Hematopoietic multipotent progenitor cell (in vitro differentiated cells): ENCODE results near the gene GRIA3. TPM values are rescaled to one million over a fixed set of nuclear protein-coding genes. Genes with fewer than 3 reads are reported as not detected.
A peak's percentile ranks its signal among the peaks of the same experiment; 100 is the strongest.
"Not testable (repeated sequence)": the region's sequence is repeated elsewhere in the genome, so short reads cannot be mapped to it uniquely, and the experiment has no call there.

Experiments
- DNase-seq, 3 donors: peaks; one replicate each; pipeline ENCODE4 v3.0.0-alpha.2; 2011 to 2015; ENCODE audit warnings: low read depth in 2 of 3, low spot score in 2 of 3
- total RNA-seq: library from RNA; depleted of rRNA; stranded (reverse); fragments of >200 nt; gene quantifications from one replicate; pipeline ENCODE4 v1.2.3, GENCODE V29; 2012

GRIA3 gene
- total RNA-seq, 1 donor, result not detected

- no peak for DNase-seq
These were observed 154.0 kb downstream of the GRIA3 start for GRCh38 chrX:123337886-123338639.

DNA sequence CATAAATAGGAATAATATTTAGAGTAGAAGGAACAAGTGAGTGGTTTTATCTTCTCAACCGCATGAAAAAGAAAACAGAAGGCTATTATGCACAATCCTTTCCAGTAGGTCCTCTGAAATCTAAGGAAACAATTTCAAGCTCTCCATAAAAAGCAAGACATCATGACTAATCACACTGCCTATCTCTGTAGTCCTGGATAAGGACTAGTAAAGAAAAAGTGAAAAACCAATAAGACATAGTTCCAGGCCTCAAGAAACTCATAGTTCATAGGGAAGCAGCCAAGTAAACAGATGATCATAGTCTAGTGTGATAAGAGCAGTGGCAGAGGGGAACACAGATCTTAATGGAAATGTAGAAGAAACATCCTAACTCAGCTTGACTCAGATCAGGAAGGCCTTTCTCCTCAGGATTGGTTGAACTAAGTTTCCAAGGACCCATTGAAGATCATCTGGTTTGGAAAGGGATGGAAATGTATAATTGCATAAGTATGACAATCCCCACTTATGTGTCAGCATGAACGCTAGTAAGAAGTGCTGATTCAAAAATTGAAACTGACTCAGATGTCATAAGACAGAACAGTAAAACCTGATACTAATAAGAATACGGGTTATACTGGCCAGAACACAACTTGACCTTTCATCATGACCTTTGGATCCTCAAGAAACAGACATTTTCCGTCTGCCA, 155.3 kb downstream of the GRIA3 start:
- no peak for DNase-seq

DNA sequence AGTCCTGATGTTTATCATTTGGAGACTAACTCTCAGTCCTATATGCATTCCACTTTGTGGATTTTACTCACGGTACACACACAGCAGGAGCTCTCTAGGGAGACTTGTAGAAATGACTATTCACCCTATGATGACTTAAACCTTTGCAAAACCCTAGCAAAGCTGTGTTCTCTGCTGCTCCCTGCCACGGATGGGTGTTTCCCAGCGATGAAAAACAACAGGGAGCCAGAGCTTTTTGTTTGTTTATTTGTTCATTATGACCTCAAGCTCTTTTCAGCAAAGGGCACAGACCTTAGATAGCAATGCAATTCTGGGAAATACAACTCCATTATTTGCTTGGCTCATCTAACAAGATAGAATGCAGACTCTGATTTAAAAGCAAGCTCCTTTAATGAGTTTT, 156.6 kb downstream of the GRIA3 start:
- no peak for DNase-seq

GRCh38 chrX:123348468-123348867, 164.4 kb downstream of the GRIA3 start:
- no peak for DNase-seq

- DNase-seq, result no peak
These were observed 166.1 kb downstream of the GRIA3 start for GRCh38 chrX:123350226-123350625.

DNA sequence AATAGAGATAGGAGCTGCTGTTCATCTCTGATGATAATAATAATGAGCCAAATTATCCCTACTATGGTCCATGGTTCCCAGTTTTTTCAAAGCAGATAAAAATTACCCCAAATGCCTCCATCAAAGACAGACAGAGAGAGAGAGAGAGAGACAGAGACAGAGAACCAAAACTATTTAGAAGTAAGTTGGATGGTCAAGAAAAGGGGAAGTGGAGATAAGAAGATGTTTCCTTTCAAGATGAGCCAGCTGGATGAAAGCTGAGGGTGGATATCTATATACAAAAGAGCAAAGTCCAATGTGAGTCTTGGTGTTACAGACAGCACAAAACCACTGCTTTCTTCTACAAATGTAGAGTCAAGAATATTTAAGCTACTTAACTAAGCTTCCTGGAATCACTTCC, 173.9 kb downstream of the GRIA3 start:
- peak in 2 of 3 donors; percentile 6 to 51 for DNase-seq

GRCh38 chrX:123358457-123358856, 174.4 kb downstream of the GRIA3 start:
- no peak for DNase-seq

DNA sequence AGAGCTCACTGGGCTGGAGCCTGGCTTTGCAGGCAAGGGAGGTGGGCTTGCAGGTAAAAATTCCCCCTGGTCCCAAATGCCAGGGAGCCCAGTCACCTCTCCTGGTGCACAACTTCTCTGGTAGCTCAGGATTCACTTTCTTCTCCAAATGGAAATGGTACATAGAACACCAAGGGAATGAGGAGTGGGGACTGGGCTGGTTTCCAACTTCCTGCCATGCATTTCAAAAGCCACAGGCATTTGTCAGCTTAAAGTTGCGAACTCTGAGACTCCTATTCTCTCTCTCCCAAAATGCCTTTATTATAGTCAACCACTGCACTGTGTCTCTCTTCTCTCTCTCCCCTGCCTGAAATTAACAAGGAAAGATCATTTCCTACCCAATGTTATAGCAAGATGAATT, 177.3 kb downstream of the GRIA3 start:
- DNase-seq, result no peak

DNA sequence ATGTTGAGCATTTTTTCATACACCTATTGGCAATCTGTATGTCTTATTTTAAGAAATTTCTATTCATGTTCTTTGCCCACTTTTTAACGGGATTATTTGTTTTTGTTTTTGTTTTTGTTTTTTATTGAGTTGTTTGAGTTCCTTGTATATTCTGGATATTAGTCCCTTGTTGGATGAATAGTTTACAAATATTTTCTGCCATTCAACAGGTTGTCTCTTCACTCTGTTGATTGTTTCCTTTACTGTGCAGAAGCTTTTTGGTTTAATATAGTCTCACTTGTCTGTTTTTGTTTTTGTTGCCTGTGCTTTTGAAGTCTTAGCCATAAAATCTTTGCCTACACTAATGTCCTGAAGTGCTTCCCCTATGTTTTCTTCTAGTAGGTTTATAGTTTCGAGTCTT, 202.1 kb downstream of the GRIA3 start:
- not testable (repeated sequence) for DNase-seq

DNA sequence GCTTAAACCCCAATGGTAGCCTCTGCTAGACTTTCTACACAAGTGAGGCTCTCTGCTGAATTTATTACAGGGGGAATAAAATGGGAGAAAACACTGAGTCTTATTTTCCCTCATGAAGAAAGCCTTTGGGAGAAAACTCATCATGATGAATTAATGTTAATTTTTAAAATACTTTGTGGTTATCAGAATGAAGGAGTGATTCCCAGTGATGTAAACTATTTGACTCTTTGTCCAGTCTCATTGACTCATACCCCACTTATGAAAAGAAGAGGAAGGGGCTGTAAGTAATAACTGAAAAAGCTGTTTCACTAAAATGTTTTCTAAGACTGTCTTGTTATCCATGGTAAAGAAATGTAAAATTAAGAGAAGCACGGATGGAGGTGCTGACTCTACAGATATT, 208.8 kb downstream of the GRIA3 start:
- DNase-seq, result no peak

DNA sequence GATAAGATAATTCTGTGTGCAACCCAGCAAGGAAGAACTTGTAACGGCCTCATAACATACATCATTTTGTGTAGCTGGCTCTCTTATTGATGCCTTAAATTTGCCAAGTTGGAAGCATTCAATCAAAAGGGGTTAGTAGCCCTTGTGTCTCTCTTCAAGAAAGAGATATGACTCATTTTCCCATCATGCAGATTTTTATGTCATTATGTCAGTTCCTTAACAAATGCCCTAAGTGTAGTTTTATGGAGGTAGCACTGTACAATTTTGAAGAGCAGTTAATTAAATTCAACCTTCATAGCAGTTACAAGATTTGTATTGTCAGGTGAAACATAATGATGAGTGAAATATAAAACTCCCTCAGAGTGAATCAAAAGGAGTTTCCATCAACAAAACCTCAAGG, 215.6 kb downstream of the GRIA3 start:
- no peak for DNase-seq

DNA sequence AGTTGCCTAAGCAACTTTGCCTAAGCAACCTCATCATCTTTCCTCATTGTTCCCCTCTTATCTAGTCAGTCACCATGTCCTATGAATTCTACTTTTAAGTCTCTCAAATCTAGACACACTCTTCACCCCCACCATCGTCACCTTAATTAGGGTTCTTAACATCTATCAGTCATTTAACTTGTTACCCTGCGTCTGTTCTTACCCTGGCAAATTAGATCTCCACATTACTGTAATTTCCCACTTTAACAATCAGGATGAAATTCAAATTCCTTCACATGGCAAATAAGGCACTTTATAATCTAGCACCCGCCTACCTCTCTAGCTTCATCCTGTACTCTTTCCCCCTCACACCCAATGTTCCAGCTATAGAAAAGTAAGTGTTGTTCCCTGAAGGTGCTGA, 221.2 kb downstream of the GRIA3 start:
- no peak for DNase-seq

- DNase-seq, result no peak
These were observed 225.0 kb downstream of the GRIA3 start for GRCh38 chrX:123408821-123409737.

DNA sequence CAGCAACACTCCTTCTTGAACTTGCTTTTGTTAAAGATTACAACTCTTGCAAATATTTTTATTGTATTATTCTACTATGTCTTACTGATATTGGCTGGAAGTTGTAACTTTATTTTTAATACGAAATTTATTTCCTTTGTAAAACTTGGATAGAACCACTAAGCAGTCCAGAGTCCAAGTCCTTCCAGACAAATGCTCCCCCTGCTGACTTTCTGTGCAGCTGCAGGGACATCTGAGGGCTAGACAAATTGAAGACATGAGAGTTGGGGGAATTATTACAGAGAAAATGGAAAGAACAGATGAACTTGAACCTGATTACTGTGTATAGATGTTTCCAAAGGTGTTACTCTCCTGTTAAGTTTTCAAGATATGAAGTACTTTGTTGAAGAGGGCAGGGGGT, 238.8 kb downstream of the GRIA3 start:
- DNase-seq, result peak in 1 of 3 donors; percentile 38

DNA sequence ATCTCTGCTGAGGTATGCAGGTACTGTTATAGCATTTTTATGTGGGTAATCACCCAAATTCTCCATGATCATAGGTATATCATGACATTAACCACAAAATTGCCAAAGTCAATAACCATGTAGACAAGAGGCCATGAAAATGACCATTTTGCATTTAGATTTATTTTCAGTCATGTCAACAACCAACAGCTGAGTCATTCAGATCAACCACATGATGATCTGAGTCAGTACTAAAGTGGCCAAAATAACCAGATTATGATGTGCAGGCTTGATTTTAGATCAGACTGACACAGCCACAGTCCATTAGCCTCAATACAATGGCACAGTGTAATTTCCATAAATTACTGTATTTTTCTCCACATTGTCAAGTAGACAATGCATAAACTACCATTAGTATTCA, 240.5 kb downstream of the GRIA3 start:
- DNase-seq, result no peak

- DNase-seq, result no peak
These were observed 241.4 kb downstream of the GRIA3 start for GRCh38 chrX:123425471-123425870.

DNA sequence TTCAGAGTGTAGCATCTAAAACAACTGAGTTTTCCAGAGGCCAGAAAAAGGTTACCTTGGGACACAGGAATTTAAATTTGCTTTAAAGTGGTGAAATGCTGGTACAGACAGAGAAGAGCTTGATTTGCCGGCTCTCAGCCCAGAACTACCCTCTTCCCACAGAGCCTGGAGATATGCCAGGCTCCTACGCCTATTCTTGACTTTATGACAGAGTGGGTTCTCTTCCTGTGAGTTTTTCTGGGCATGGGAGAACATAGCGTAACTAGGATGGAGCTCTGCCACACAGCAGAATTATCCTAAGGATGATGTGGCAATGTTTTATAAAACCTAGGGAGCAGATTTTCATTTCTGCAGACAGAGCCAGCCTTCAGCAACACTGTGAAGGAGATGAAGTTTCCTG, 241.8 kb downstream of the GRIA3 start:
- DNase-seq, result no peak

DNA sequence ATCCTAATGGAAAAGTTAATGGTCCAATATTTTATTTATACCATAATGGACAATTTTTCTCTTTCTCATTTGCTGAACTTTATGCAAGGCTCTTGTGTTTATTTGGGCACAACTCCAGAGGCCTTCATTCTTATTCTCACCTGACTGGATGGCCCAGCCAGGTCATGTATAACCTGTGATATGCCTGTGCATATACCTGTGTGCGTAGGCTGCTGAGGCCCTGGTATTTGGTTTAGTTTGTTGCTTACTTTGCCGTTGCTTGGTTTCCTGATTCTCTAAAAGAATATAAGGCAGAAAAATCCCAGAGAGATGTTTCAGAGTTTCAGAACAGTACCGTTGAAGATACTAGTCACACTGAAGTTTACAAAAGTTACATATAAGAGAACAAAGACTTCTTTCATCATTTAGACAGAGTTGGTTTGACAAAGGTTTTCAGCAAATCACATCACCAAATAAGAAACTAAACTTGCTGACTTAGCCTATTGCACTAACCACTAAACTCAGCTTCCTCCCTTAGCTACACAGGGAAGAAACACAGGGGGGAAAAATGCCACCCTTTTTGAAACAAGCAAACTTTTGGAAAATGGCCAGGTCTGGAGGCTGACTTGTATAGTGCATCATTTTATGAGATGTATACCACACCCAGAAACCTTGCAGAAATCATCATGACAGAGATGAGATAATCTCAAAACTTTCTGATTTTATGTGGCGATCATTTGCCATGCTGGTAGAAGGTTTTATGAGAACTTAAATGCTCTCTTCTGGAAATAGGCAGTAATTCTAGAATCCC, 248.5 kb downstream of the GRIA3 start:
- DNase-seq, result no peak

GRCh38 chrX:123436512-123437136, 252.5 kb downstream of the GRIA3 start:
- no peak for DNase-seq

DNA sequence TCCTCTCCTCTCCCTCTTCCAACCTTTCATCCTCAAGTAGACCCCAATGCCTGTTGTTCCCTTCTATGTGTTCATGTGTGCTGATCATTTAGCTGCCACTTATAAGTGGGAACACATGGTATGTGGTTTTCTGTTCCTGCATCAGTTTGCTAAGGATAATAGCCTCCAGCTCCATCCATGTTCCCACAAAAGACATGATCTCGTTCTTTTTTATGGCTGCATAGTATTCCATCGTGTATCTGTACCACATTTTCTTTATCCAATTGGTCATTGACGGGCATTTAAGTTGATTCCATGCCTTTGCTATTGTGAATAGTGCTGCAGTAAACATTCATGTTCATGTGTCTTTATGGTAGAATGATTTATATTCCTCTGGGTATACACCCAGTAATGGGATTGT, 255.8 kb downstream of the GRIA3 start:
- not testable (repeated sequence) for DNase-seq
